Activated T-cell treated with anti-CD3 and anti-CD28 coated beads, Interleukin-2, amount 50 U/mL, for 4 hours (primary cell): ENCODE measurements around the gene MEIS2. TPM values are rescaled to one million over a fixed set of nuclear protein-coding genes. Genes with fewer than 3 reads are reported as not detected.

Experiments
- ATAC-seq, 2 donors: fragments of 200-7000 bp; cut with Tn5 transposase; one replicate each; pipeline ENCODE4 v1.10.0; 2021
- DNase-seq: peaks from one replicate; pipeline ENCODE4 v3.0.0-alpha.2; 2020
- H3K27me3 Mint-ChIP-seq: one replicate; pipeline ENCODE4 v1.8.0; 2021; ENCODE audit warnings: low read depth, mixed read lengths
- H3K36me3 Mint-ChIP-seq: one replicate; pipeline ENCODE4 v1.8.0; 2022; ENCODE audit warnings: mixed read lengths; ENCODE audit not compliant: insufficient read depth
- H3K4me1 Mint-ChIP-seq: one replicate; pipeline ENCODE4 v1.8.0; 2021; ENCODE audit warnings: low read depth, mixed read lengths
- H3K4me3 Mint-ChIP-seq: one replicate; pipeline ENCODE4 v1.8.0; 2021; ENCODE audit warnings: mild to moderate bottlenecking, moderate library complexity, mixed read lengths
- H3K9me3 Mint-ChIP-seq: one replicate; pipeline ENCODE4 v1.8.0; 2021; ENCODE audit warnings: mixed read lengths
- total RNA-seq, 3 donors: library from RNA; stranded (reverse); gene quantifications; one replicate each; pipeline ENCODE4 v1.2.1, GENCODE V29; 2021

Gene MEIS2
- total RNA-seq, 3 donors from 2014 or later: 0.20 TPM; not detected in 2

GRCh38 chr15:36856339-36856973 lies 243.9 kb downstream of the MEIS2 start:
- ATAC-seq: no peak
- no peak overlapping the region for H3K4me3 Mint-ChIP-seq
- H3K9me3 Mint-ChIP-seq: peaks cover 4% of the 10 kb centered on the region
- H3K27me3 Mint-ChIP-seq: peaks cover 5% of the 10 kb centered on the region
- H3K36me3 Mint-ChIP-seq: no peaks in the 10 kb centered on the region
- DNase-seq: no peak
- no peaks in the 10 kb centered on the region for H3K4me1 Mint-ChIP-seq

GRCh38 chr15:36850864-36851263 lies 249.5 kb downstream of the MEIS2 start:
- Mint-ChIP-seq H3K4me3 (no peak overlapping the region), H3K9me3 (no peaks in the 10 kb centered on the region), H3K4me1 (no peaks in the 10 kb centered on the region)

GRCh38 chr15:36845270-36845669 lies 255.1 kb downstream of the MEIS2 start:
- ATAC-seq (no peak), DNase-seq (no peak)
- no peaks in the 10 kb centered on the region for H3K4me1 Mint-ChIP-seq
- H3K9me3 Mint-ChIP-seq: no peaks in the 10 kb centered on the region
- H3K27me3 Mint-ChIP-seq: peaks cover 17% of the 10 kb centered on the region
- H3K36me3 Mint-ChIP-seq: no peaks in the 10 kb centered on the region
- no peak overlapping the region for H3K4me3 Mint-ChIP-seq

More at GRCh38 chr15:36850864-36851263, 249.5 kb downstream of the MEIS2 start:
- DNase-seq (no peak), ATAC-seq (no peak)
- Mint-ChIP-seq H3K27me3 (peaks cover 8% of the 10 kb centered on the region), H3K36me3 (no peaks in the 10 kb centered on the region)

GRCh38 chr15:36844534-36844998 lies 255.8 kb downstream of the MEIS2 start:
- H3K4me3 Mint-ChIP-seq: no peak overlapping the region
- no peaks in the 10 kb centered on the region for H3K4me1 Mint-ChIP-seq
- peaks cover 16% of the 10 kb centered on the region for H3K27me3 Mint-ChIP-seq
- no peak for DNase-seq
- H3K9me3 Mint-ChIP-seq: no peaks in the 10 kb centered on the region
- H3K36me3 Mint-ChIP-seq: no peaks in the 10 kb centered on the region
- no peak for ATAC-seq

- DNase-seq: no peak
- no peak for ATAC-seq
- H3K27me3 Mint-ChIP-seq: peaks cover 12% of the 10 kb centered on the region
- H3K4me3 Mint-ChIP-seq: no peak overlapping the region
- H3K36me3 Mint-ChIP-seq: no peaks in the 10 kb centered on the region
- no peaks in the 10 kb centered on the region for H3K4me1 Mint-ChIP-seq
- H3K9me3 Mint-ChIP-seq: no peaks in the 10 kb centered on the region
Observed at GRCh38 chr15:36843822-36844221, 256.5 kb downstream of the MEIS2 start.

- ATAC-seq (no peak), DNase-seq (no peak)
- Mint-ChIP-seq H3K36me3 (no peaks in the 10 kb centered on the region), H3K4me1 (no peaks in the 10 kb centered on the region), H3K4me3 (no peak overlapping the region), H3K9me3 (no peaks in the 10 kb centered on the region), H3K27me3 (peaks cover 12% of the 10 kb centered on the region)
Observed at GRCh38 chr15:36841193-36841592, 259.2 kb downstream of the MEIS2 start.
